HL-60 (cell line): ENCODE measurements around the gene USP44.

Source experiments
- POLR2AphosphoS5 ChIP-seq: IDR thresholded peaks from 2 replicates; pipeline ENCODE4 v1.6.1; 2012; ENCODE audit warnings: low read depth
- TF ChIP-seq, protein P1 (sequence below): IDR thresholded peaks from one replicate; pipeline ENCODE4 v1.5.1; 2011; ENCODE audit warnings: low read length, control low read depth, inconsistent platforms; ENCODE audit not compliant: insufficient read depth

DNA sequence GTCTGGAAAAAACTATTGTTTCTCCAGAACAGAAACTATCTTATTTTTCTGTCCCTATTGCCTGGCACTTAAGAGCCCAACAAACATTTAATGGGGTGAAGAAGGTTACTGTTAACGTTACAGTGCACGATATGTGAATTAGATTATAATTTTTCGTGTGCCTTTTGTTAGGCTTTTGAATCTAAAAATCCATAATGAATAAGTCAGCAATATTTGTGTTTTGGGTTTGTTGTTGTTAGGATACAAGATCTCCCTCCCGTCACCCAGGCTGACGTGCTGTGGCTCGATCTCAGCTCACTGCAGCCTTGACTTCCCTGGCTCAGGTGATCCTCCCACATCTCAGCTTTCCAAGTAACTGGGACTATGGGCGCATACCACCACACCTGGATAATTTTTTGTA is 69.4 kb downstream of the USP44 start:
- TF ChIP-seq, protein P1, sequence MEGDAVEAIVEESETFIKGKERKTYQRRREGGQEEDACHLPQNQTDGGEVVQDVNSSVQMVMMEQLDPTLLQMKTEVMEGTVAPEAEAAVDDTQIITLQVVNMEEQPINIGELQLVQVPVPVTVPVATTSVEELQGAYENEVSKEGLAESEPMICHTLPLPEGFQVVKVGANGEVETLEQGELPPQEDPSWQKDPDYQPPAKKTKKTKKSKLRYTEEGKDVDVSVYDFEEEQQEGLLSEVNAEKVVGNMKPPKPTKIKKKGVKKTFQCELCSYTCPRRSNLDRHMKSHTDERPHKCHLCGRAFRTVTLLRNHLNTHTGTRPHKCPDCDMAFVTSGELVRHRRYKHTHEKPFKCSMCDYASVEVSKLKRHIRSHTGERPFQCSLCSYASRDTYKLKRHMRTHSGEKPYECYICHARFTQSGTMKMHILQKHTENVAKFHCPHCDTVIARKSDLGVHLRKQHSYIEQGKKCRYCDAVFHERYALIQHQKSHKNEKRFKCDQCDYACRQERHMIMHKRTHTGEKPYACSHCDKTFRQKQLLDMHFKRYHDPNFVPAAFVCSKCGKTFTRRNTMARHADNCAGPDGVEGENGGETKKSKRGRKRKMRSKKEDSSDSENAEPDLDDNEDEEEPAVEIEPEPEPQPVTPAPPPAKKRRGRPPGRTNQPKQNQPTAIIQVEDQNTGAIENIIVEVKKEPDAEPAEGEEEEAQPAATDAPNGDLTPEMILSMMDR = no peak
- no peak for TF ChIP-seq POLR2AphosphoS5
